K562 (cell line): ENCODE results near the gene GLB1L. TPM values are rescaled to one million over a fixed set of nuclear protein-coding genes. Genes with fewer than 3 reads are reported as not detected.

Experiments
- BRD9 ChIP-seq: fragments of 450-650 bp; IDR thresholded peaks from 2 replicates; pipeline ENCODE4 v1.6.1; 2018; ENCODE audit warnings: low read depth; ENCODE audit not compliant: partially characterized antibody
- CHD4 ChIP-seq: fragments of 200-600 bp; sonication (generic); IDR thresholded peaks from 3 replicates; pipeline ENCODE4 v1.6.1; 2012; ENCODE audit warnings: low read depth, mild to moderate bottlenecking, mixed read lengths, low read length, inconsistent platforms; ENCODE audit not compliant: insufficient read depth, insufficient replicate concordance, poor library complexity, severe bottlenecking
- E2F5 ChIP-seq: sonication (generic); formaldehyde crosslinking; IDR thresholded peaks from 2 replicates; pipeline ENCODE4 v1.8.0; 2022; ENCODE audit warnings: mild to moderate bottlenecking, missing genetic modification reagents
- EWSR1 ChIP-seq: fragments of 450-650 bp; IDR thresholded peaks from 2 replicates; pipeline ENCODE4 v1.6.1; 2018; ENCODE audit warnings: borderline replicate concordance, mild to moderate bottlenecking, low read depth, moderate library complexity; ENCODE audit not compliant: partially characterized antibody
- FOXO4 ChIP-seq: fragments of 450-650 bp; formaldehyde crosslinking; IDR thresholded peaks from 2 replicates; pipeline ENCODE4 v1.4.0; 2020; ENCODE audit warnings: mild to moderate bottlenecking, moderate library complexity
- HIVEP1 ChIP-seq: fragments of 250-450 bp; sonication (Bioruptor Pico); IDR thresholded peaks from 2 replicates; pipeline ENCODE4 v1.4.0; 2020; ENCODE audit warnings: mild to moderate bottlenecking
- HNRNPUL1 ChIP-seq: fragments of 200-400 bp; formaldehyde crosslinking; IDR thresholded peaks from 2 replicates; pipeline ENCODE4 v1.6.1; 2017; ENCODE audit warnings: low read length
- HSF4 ChIP-seq: fragments of 250-450 bp; sonication (Bioruptor Pico); IDR thresholded peaks from 2 replicates; pipeline ENCODE4 v2.1.2; 2022; ENCODE audit warnings: mild to moderate bottlenecking, moderate library complexity, borderline replicate concordance
- IRF1 ChIP-seq: sonication (generic); formaldehyde crosslinking; IDR thresholded peaks from 2 replicates; pipeline ENCODE4 v1.8.0; 2022; ENCODE audit warnings: missing genetic modification reagents, mild to moderate bottlenecking, borderline replicate concordance
- MNT ChIP-seq, 2 experiments: fragments of 450-650 bp; conservative IDR thresholded peaks; 2 replicates each; pipeline ENCODE4 v1.6.1; 2017; ENCODE audit warnings: mild to moderate bottlenecking in 2 of 2, moderate library complexity in 2 of 2
- MYC ChIP-seq, 2 experiments: fragments of 250-450 bp in 1 of 2; sonication (Bioruptor Pico) in 1 of 2; IDR thresholded peaks; 2 replicates each; pipeline versions ENCODE4 v1.5.1 to v1.6.1; 2012 to 2021; ENCODE audit warnings: low read depth in 2 of 2, borderline replicate concordance in 1 of 2, improper control_type of control experiment in 1 of 2, low read length in 1 of 2, mild to moderate bottlenecking in 1 of 2, moderate library complexity in 1 of 2
- RBM22 ChIP-seq: fragments of 200-400 bp; formaldehyde crosslinking; IDR thresholded peaks from 2 replicates; pipeline ENCODE4 v1.6.1; 2018; ENCODE audit warnings: low read length, low read depth; ENCODE audit not compliant: poor library complexity, severe bottlenecking
- RBM25 ChIP-seq: fragments of 200-400 bp; formaldehyde crosslinking; IDR thresholded peaks from 2 replicates; pipeline ENCODE4 v1.6.1; 2018; ENCODE audit warnings: low read length, low read depth, moderate library complexity; ENCODE audit not compliant: severe bottlenecking
- RBM34 ChIP-seq: fragments of 200-400 bp; formaldehyde crosslinking; IDR thresholded peaks from 2 replicates; pipeline ENCODE4 v1.6.1; 2018; ENCODE audit warnings: low read length, borderline replicate concordance; ENCODE audit not compliant: insufficient read depth
- SIRT6 ChIP-seq: IDR thresholded peaks from one replicate; pipeline ENCODE4 v1.6.1; 2012; ENCODE audit warnings: low read depth, mild to moderate bottlenecking, control low read depth, inconsistent platforms, low read length, moderate library complexity
- SMARCA4 ChIP-seq: fragments of 450-650 bp; IDR thresholded peaks from 2 replicates; pipeline ENCODE4 v1.6.1; 2016
- SNAPC5 ChIP-seq: fragments of 250-450 bp; sonication (Bioruptor Pico); IDR thresholded peaks from 2 replicates; pipeline ENCODE4 v1.8.0; 2021; ENCODE audit warnings: moderate library complexity, mild to moderate bottlenecking, inconsistent platforms
- SNIP1 ChIP-seq: fragments of 450-650 bp; IDR thresholded peaks from 2 replicates; pipeline ENCODE4 v1.7.1; 2017; ENCODE audit warnings: low read depth, mild to moderate bottlenecking
- ZC3H4 ChIP-seq: sonication (generic); formaldehyde crosslinking; IDR thresholded peaks from 2 replicates; pipeline ENCODE4 v1.9.0; 2021; ENCODE audit warnings: missing genetic modification reagents, borderline replicate concordance
- ZNF77 ChIP-seq: fragments of 250-450 bp; sonication (Bioruptor Pico); IDR thresholded peaks from 2 replicates; pipeline ENCODE4 v1.5.0; 2020
- polyA plus RNA-seq, 8 experiments: library from polyadenylated mRNA; depleted of rRNA in 4 of 8; stranded (reverse) in 5 of 8; unstranded in 3 of 8; fragments of >200 nt; fragmentation: Nextera tagmentation in 2 of 8; fragmentation: Illumina TruSeq in 1 of 8; extraction: Ambion mirVana in 2 of 8; extraction: Trizol in 1 of 8; gene quantifications; 2 replicates each; pipeline versions ENCODE4 v1.2.1 to v1.2.3, GENCODE V29; 2011 to 2014; ENCODE audit warnings: inconsistent platforms in 1 of 8, missing spikeins in 1 of 8
- total RNA-seq, 7 experiments: library from RNA; depleted of rRNA in 6 of 7; stranded (reverse); fragments of >200 nt in 6 of 7; fragmentation: Illumina TruSeq in 2 of 7; extraction: Trizol in 2 of 7; gene quantifications; 2 replicates each; pipeline versions ENCODE4 v1.2.1 to v1.2.3, GENCODE V29; 2011 to 2021; ENCODE audit warnings: low replicate concordance in 1 of 7

The GLB1L gene
- total and polyA plus RNA-seq, 9 of the 15 experiments (the other 6 are each of a cell fraction or from before 2014, with no cell fraction given), result 0.42 to 2.9 (median 2.5) TPM

- no peak for TF ChIP-seq SNAPC5 (CRISPR knock-in tag)
- no peak for TF ChIP-seq RBM22
- peak; percentile 25 for TF ChIP-seq RBM25
- TF ChIP-seq MYC (IDR thresholded peaks at IDR 0.05; ENCODE audit: low read depth, low read length), result peak; percentile 97
- peak; percentile 50; the same call in 1 of the 2 replicates for TF ChIP-seq MYC (CRISPR knock-in tag; IDR thresholded peaks at IDR 0.05; ENCODE audit: borderline replicate concordance, low read depth)
- TF ChIP-seq CHD4, result no peak
- no peak for TF ChIP-seq E2F5
- 0 out of 2 replicates have a peak, but pooled peaks have one; percentile 21 for TF ChIP-seq SMARCA4
- no peak for TF ChIP-seq BRD9
- TF ChIP-seq ZNF77, result no peak
- TF ChIP-seq SNIP1, result no peak
- no peak for TF ChIP-seq SIRT6
- no peak for TF ChIP-seq IRF1 (CRISPR knock-in tag)
- no peak for TF ChIP-seq FOXO4 (CRISPR knock-in tag)
- no peak for TF ChIP-seq HSF4 (CRISPR knock-in tag)
- no peak for TF ChIP-seq EWSR1
- TF ChIP-seq HNRNPUL1, result no peak
- no peak for TF ChIP-seq ZC3H4 (CRISPR knock-in tag)
- no peak for TF ChIP-seq HIVEP1 (CRISPR knock-in tag)
- TF ChIP-seq MNT (conservative IDR thresholded peaks at IDR 0.05), result peak; percentile 72 to 84
- no peak for TF ChIP-seq RBM34
Measured at GRCh38 chr2:219294356-219295351, 49.4 kb upstream of the GLB1L start (continued).
